GM12878 (cell line): ENCODE data around the gene KBTBD8. TPM values are rescaled to one million over a fixed set of nuclear protein-coding genes. Genes with fewer than 3 reads are reported as not detected.

Experiments used
- ASH2L ChIP-seq: fragments of 300-600, 200-600 bp; sonication (generic); IDR thresholded peaks from 2 replicates; pipeline ENCODE4 v1.6.1; 2017; ENCODE audit warnings: low read depth, mild to moderate bottlenecking, borderline replicate concordance
- CREB1 ChIP-seq: IDR thresholded peaks from 2 replicates; pipeline ENCODE4 v1.6.1; 2012; ENCODE audit warnings: low read depth, mild to moderate bottlenecking, inconsistent platforms
- EED ChIP-seq: sonication (generic); IDR thresholded peaks from 2 replicates; pipeline ENCODE4 v1.6.1; 2016; ENCODE audit warnings: antibody characterized with exemption, low read depth
- NRF1 ChIP-seq: conservative IDR thresholded peaks from 2 replicates; pipeline ENCODE4 v1.6.1; 2011; ENCODE audit warnings: mild to moderate bottlenecking, low read depth, low read length, improper control_type of control experiment
- SPI1 ChIP-seq: IDR thresholded peaks from 2 replicates; pipeline ENCODE4 v1.6.1; 2011; ENCODE audit warnings: low read depth, mild to moderate bottlenecking, low read length, moderate library complexity, borderline replicate concordance; ENCODE audit not compliant: insufficient read depth
- SREBF2 ChIP-seq: IDR thresholded peaks from 2 replicates; pipeline ENCODE4 v1.6.1; 2012; ENCODE audit warnings: mild to moderate bottlenecking, low read length
- YBX1 ChIP-seq: fragments of 450-650 bp; IDR thresholded peaks from 2 replicates; pipeline ENCODE4 v1.6.1; 2016; ENCODE audit warnings: antibody characterized with exemption
- polyA plus RNA-seq, 11 experiments: library from polyadenylated mRNA; depleted of rRNA in 4 of 11; unstranded in 6 of 11; stranded (reverse) in 5 of 11; fragments of >200 nt; fragmentation: Nextera tagmentation in 4 of 11; fragmentation: Illumina TruSeq in 1 of 11; extraction: Ambion mirVana in 4 of 11; extraction: Trizol in 1 of 11; gene quantifications; 1 replicate in 1 of 11; 2 replicates in 10 of 11; pipeline versions ENCODE4 v1.2.1 to v1.2.3, GENCODE V29; 2011 to 2016; ENCODE audit warnings: inconsistent platforms in 2 of 11, missing spikeins in 2 of 11, low read depth in 1 of 11
- total RNA-seq, 4 experiments: library from RNA; depleted of rRNA in 3 of 4; stranded (reverse); fragments of >200 nt in 3 of 4; fragmentation: Illumina TruSeq in 1 of 4; extraction: Trizol in 1 of 4; gene quantifications; 2 replicates each; pipeline versions ENCODE4 v1.2.1 to v1.2.3, GENCODE V29; 2013 to 2021
- TF ChIP-seq, protein P1 (sequence below): fragments of 450-650 bp; formaldehyde crosslinking; IDR thresholded peaks from 2 replicates; pipeline ENCODE4 v1.5.0; 2022; ENCODE audit warnings: mild to moderate bottlenecking, missing genetic modification characterization
- TF ChIP-seq, protein P2 (sequence below): fragments of 450-650 bp; IDR thresholded peaks from 2 replicates; pipeline ENCODE4 v1.6.1; 2017; ENCODE audit warnings: antibody characterized with exemption, mild to moderate bottlenecking, moderate library complexity
- TF ChIP-seq, protein P3 (sequence below): IDR thresholded peaks from 2 replicates; pipeline ENCODE4 v1.6.1; 2011; ENCODE audit warnings: borderline replicate concordance, low read depth, mild to moderate bottlenecking, moderate library complexity, low read length; ENCODE audit not compliant: insufficient read depth, poor library complexity, severe bottlenecking
- TF ChIP-seq, protein P4 (sequence below): IDR thresholded peaks from 2 replicates; pipeline ENCODE4 v1.6.1; 2012; ENCODE audit warnings: improper control_type of control experiment, low read depth, low read length; ENCODE audit not compliant: insufficient replicate concordance
- TF ChIP-seq, protein P5 (sequence below): fragments of 450-650 bp; IDR thresholded peaks from 2 replicates; pipeline ENCODE4 v1.6.1; 2017; ENCODE audit warnings: mild to moderate bottlenecking

KBTBD8 gene
- total and polyA plus RNA-seq, 10 of the 15 experiments (the other 5 are each of a cell fraction or from before 2014, with no cell fraction given) = 8.5 to 44.4 (median 19.3) TPM

DNA sequence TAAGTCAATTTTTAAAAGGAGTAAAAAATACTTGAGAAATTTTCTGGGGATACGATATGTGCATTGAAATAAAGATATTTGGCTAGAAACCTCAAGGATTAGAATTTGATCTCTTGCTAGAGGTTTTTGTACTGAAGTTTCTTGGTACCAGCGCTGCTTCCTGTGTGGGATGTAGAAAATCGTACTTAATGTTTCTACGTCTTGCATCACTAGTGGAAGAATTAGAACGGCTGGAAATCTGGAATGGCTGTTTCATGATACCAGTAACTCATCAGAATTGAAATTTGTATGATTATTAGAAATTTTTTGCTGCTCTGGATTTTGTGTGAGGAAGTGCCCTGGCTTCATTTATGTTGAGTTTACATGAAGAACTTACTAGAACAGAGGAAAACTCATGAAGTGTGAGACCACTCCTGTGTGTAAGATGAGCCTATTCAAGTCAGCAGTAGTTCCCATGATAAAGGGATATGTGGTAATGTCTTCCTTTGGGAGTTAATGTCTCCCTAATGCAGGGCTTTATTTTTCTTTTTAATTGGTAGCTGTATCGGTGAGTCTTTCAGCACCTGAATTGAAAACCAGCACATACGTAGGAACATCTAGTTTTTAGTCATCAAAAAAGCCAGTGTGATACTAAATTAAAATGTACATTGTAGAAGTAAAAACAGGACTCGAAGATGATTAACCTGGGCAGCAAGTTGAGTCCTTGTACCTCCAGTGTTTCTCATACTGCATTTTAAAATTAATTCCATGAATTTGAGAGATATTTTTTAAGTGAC lies 3.2 kb downstream of the KBTBD8 start (continued):
- TF ChIP-seq, protein P1, sequence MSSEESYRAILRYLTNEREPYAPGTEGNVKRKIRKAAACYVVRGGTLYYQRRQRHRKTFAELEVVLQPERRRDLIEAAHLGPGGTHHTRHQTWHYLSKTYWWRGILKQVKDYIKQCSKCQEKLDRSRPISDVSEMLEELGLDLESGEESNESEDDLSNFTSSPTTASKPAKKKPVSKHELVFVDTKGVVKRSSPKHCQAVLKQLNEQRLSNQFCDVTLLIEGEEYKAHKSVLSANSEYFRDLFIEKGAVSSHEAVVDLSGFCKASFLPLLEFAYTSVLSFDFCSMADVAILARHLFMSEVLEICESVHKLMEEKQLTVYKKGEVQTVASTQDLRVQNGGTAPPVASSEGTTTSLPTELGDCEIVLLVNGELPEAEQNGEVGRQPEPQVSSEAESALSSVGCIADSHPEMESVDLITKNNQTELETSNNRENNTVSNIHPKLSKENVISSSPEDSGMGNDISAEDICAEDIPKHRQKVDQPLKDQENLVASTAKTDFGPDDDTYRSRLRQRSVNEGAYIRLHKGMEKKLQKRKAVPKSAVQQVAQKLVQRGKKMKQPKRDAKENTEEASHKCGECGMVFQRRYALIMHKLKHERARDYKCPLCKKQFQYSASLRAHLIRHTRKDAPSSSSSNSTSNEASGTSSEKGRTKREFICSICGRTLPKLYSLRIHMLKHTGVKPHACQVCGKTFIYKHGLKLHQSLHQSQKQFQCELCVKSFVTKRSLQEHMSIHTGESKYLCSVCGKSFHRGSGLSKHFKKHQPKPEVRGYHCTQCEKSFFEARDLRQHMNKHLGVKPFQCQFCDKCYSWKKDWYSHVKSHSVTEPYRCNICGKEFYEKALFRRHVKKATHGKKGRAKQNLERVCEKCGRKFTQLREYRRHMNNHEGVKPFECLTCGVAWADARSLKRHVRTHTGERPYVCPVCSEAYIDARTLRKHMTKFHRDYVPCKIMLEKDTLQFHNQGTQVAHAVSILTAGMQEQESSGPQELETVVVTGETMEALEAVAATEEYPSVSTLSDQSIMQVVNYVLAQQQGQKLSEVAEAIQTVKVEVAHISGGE (CRISPR knock-in tag) = no peak
- TF ChIP-seq, protein P2, sequence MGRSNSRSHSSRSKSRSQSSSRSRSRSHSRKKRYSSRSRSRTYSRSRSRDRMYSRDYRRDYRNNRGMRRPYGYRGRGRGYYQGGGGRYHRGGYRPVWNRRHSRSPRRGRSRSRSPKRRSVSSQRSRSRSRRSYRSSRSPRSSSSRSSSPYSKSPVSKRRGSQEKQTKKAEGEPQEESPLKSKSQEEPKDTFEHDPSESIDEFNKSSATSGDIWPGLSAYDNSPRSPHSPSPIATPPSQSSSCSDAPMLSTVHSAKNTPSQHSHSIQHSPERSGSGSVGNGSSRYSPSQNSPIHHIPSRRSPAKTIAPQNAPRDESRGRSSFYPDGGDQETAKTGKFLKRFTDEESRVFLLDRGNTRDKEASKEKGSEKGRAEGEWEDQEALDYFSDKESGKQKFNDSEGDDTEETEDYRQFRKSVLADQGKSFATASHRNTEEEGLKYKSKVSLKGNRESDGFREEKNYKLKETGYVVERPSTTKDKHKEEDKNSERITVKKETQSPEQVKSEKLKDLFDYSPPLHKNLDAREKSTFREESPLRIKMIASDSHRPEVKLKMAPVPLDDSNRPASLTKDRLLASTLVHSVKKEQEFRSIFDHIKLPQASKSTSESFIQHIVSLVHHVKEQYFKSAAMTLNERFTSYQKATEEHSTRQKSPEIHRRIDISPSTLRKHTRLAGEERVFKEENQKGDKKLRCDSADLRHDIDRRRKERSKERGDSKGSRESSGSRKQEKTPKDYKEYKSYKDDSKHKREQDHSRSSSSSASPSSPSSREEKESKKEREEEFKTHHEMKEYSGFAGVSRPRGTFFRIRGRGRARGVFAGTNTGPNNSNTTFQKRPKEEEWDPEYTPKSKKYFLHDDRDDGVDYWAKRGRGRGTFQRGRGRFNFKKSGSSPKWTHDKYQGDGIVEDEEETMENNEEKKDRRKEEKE = no peak
- TF ChIP-seq ASH2L = no peak
- TF ChIP-seq, protein P3, sequence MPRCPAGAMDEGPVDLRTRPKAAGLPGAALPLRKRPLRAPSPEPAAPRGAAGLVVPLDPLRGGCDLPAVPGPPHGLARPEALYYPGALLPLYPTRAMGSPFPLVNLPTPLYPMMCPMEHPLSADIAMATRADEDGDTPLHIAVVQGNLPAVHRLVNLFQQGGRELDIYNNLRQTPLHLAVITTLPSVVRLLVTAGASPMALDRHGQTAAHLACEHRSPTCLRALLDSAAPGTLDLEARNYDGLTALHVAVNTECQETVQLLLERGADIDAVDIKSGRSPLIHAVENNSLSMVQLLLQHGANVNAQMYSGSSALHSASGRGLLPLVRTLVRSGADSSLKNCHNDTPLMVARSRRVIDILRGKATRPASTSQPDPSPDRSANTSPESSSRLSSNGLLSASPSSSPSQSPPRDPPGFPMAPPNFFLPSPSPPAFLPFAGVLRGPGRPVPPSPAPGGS = no peak
- TF ChIP-seq NRF1 = no peak
- no peak for TF ChIP-seq SPI1
- TF ChIP-seq, protein P4, sequence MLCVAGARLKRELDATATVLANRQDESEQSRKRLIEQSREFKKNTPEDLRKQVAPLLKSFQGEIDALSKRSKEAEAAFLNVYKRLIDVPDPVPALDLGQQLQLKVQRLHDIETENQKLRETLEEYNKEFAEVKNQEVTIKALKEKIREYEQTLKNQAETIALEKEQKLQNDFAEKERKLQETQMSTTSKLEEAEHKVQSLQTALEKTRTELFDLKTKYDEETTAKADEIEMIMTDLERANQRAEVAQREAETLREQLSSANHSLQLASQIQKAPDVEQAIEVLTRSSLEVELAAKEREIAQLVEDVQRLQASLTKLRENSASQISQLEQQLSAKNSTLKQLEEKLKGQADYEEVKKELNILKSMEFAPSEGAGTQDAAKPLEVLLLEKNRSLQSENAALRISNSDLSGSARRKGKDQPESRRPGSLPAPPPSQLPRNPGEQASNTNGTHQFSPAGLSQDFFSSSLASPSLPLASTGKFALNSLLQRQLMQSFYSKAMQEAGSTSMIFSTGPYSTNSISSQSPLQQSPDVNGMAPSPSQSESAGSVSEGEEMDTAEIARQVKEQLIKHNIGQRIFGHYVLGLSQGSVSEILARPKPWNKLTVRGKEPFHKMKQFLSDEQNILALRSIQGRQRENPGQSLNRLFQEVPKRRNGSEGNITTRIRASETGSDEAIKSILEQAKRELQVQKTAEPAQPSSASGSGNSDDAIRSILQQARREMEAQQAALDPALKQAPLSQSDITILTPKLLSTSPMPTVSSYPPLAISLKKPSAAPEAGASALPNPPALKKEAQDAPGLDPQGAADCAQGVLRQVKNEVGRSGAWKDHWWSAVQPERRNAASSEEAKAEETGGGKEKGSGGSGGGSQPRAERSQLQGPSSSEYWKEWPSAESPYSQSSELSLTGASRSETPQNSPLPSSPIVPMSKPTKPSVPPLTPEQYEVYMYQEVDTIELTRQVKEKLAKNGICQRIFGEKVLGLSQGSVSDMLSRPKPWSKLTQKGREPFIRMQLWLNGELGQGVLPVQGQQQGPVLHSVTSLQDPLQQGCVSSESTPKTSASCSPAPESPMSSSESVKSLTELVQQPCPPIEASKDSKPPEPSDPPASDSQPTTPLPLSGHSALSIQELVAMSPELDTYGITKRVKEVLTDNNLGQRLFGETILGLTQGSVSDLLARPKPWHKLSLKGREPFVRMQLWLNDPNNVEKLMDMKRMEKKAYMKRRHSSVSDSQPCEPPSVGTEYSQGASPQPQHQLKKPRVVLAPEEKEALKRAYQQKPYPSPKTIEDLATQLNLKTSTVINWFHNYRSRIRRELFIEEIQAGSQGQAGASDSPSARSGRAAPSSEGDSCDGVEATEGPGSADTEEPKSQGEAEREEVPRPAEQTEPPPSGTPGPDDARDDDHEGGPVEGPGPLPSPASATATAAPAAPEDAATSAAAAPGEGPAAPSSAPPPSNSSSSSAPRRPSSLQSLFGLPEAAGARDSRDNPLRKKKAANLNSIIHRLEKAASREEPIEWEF = no peak
- no peak for TF ChIP-seq YBX1
- no peak for TF ChIP-seq SREBF2
- TF ChIP-seq EED = no peak
- 0 out of 2 replicates have a peak, but pooled peaks have one; percentile 19 for TF ChIP-seq CREB1
- TF ChIP-seq, protein P5, sequence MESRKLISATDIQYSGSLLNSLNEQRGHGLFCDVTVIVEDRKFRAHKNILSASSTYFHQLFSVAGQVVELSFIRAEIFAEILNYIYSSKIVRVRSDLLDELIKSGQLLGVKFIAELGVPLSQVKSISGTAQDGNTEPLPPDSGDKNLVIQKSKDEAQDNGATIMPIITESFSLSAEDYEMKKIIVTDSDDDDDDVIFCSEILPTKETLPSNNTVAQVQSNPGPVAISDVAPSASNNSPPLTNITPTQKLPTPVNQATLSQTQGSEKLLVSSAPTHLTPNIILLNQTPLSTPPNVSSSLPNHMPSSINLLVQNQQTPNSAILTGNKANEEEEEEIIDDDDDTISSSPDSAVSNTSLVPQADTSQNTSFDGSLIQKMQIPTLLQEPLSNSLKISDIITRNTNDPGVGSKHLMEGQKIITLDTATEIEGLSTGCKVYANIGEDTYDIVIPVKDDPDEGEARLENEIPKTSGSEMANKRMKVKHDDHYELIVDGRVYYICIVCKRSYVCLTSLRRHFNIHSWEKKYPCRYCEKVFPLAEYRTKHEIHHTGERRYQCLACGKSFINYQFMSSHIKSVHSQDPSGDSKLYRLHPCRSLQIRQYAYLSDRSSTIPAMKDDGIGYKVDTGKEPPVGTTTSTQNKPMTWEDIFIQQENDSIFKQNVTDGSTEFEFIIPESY = no peak
